Ammon's horn (tissue), 1 donor: ENCODE data around the gene EPHB6.

ENCODE experiments used
- DNase-seq: peaks from one replicate; pipeline ENCODE4 v3.0.0-alpha.2; 2016; ENCODE audit warnings: low spot score

EPHB6 gene

DNA sequence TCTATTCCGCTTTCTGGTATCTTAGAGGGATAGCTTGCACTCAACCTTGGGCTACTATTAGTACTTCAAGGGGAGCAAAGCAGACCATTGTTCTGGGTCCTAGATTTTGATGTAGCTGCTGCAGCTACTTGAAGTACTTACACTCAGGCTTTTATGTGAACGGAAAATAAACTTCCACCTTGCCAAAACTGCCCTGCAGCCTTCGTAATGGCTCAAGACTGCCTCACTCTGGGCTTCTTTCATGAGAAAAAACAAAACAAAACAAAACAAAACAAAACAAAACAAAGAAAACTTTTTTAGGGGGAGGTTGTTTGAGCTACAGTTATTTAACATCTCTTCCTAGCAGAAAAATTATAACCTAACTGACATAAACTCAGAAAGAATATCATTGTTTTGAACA, 19.4 kb upstream of the EPHB6 start:
- no peak for DNase-seq

DNA sequence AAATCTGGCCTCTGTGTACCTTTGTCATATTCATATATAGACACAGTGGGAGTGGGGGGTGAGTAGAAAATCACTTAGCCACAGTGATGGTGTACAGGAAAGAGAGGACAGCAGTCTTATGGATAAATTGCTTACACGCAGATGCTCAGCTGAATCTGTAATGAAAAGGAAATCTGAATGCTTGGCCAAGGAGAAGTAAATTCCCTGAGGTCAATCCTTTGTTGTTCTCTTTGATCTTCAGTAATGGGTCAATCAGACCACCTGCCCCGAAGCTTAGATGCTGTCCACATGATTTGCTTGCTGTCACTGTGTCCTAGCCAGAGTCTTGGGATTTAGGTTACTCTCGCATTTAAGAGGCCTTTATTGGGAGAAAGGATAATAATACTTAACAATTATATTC, 18.4 kb upstream of the EPHB6 start:
- DNase-seq: no peak

DNA sequence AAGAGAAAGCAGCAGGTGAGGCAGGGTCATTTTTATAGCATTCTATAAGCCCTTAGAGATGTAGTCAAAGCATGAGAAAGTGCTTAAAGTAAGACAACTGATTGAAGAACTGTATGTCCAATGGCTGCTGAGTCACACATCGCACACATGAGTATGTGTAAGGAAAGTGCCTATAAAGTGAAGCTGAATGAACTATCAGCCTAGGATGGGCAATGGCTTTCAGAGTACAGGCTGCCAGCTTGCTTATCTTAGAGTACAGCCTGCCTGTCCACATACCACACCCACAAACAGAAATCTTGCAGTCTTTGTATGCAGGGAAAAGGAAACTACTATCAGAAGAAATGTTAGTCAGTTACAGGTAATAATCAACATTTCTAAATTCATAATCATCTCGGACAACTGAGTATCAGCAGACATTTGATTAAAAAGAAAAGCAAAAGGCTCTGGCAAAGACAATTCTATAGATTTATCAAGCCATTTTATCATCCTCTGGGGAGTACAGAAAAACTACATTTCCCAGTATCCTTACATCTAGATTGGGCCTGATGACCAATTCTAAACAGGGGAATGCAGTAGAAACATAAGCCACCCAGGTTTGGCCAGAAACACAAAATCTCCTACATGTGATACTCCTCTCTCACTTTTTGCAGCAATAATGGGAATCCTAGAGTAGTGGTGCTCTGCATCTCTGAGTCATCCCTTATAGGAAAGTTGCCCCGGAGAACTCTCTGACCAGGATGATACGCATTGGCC, 16.2 kb upstream of the EPHB6 start:
- DNase-seq: no peak

DNA sequence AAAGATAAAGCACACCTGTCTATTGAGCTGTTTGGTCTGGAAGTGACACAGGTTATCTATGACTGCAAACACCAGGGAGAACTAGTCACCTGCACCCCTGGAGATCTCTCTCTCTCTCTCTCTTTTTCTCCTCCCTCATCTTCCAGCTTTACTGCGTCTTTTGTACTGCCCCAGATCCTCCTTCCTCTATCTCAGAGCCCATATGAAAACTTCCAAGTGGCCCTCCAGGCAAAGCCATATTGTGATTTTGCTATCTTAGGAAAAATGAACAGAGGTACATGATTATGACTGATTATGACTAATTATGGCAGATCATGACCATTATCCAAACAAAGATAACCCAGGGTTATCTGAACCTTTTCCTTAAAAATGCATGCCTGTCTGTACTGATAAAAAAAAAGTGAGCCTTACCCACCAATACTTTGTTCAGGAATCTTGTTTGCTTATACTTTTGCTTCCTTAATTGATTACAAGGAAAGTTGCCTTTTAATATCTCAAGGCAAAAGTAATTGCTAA, 12.6 kb upstream of the EPHB6 start:
- no peak for DNase-seq

DNA sequence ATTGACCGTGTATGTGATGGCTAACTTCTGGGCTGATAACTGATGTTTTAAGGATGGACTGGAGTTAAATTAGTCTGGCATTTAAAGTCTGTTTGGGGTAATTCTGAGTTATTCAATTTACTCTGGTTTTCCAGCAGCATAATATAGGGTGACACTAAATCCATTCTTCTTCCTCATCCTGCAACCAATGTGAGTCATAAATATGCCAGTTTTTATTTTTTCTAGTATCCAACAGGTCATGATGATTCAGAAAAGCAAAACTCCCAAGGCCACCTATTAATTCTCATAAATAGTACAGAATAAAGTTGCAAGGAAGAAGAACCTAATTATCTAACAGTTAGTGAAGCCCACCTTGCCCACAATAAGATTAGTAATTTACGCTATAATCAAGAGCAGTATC, 7.5 kb upstream of the EPHB6 start:
- no peak for DNase-seq

DNA sequence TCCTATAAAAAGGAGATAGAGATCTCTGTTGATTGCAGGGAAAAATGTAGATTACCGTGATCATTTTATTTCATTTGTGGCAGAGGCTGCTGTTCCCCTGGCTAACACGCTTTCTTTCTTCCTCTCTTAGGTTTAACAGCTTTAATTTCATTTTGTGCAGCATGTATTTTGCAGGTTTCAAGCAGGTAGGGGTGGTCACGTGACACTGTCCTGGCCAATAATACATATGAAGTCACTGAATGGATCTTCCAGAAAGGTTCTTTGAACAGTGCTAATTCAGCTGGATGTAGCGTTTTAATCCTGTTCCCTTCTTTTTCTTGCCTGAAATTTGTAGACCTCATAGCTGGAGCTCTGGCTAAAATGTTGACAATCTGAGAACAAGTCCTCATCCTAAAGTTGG, 3.6 kb upstream of the EPHB6 start:
- DNase-seq: no peak

DNA sequence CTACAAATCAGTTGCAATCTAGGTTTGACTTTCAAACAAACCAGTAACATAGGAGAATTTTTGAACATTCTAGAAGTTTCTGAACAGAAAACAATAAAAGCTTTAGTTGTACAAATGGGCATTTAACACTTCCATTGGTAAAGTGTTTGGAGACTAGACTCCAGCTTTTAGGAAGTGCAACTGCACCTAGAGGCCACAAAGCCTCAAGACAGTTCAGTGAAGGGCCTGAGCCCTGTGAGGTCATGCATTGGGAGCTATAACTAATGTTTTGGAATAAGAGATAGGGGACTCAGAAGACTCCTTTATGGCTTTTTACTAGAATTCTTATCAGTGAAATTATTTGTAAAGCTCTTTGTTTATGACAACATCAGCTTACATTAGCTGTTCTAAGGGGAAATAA, 3.0 kb upstream of the EPHB6 start:
- DNase-seq: no peak

DNA sequence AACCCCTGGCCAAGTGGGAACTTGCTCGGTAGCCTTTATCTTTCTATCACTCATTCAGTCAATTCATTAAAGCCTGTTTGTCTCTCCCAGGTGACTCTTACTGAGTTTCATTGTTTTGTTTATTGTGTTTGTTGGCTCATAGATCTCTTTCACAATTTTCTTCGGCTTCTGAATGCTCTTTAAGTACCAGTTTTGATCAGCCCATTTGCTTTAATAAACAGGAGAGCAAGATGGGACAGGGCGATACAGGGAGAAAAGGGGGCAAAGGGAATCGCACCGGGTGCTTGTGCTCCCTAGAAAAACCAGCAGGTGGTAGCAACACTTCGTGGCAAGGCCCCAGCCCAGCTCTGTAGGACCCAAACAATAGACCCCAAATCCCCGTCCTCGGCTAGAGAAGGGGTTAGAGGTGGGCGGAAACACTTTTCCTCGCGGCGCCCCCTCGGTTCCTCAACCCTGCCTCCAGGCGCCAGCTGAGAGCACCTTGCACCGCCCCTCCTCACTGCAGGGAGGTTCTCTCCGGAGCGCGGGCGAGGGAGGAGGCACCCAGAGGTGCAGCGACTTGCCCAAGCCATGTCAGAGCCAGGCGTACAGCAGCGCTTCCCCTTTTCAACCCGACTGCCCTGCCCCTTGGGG, 1.0 kb upstream of the EPHB6 start:
- DNase-seq: peak; percentile 75

DNA sequence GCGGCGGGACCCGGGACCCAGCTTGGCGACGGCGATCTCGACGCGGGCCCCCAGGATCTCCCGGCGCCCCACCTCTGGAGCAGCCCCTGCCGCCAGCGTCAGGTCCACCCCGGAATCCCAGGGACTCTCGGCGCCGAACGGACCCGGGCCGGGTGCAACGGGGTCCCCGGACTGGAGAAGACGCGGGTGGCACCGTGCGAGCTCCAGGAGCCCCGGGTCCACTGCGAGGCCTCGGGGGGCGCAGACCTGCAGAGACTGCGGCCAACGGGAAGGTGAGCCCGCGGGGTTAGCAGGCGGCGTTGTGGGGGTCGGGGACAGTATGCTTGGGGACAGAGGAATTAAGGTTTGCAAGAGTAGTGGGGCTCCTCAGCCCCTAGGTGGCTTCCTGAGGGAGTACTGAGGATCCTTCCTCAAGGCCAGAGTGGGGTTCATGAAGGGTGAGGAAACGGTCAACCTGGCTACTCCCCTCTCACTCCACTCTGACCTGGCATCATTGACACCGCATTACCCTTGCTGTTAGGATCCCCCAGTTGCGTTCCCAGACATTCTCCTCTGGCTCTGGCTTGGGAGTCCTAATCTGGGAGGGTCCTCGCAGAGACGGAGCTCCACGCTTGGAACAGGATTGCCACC, 353 bp downstream of the EPHB6 start:
- no peak for DNase-seq

DNA sequence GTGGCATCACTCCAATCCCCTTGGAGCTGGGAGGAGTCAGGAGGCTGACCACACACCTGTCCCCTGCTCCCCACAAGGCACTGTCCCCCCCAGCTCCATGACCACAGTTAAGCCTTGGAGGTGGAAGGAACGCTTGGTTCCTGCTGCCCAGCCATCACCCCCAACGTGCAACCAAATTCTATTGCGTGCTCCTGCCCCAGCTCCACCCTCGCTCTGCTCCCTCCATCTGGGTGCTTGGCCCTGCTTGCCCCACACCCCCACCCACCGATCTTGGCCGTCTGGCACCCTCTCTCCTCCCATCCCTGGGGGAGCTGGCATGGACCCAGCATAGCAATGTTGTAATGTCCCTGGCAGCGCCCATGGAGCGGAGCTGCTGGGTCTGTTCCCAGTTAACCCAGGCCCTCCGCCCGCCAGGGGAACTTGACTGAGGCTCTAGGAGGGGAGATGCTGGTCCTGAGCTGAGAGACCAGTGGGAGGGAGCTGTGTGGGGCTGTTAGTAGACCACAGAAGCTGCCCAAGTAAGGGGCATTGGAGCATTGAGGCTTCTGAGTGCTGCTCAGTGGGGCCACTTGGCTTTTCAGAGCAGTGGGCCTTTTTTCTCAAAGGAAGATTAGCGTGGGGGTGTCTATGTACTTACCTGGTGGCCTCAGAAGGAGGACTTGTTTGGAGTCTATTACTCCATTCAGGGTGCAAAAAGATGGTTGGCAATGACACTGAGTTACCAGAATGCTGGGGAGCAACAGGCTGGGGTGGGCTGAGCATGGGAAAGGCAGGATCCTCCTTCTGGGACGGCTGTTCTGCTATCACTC, 1.1 kb downstream of the EPHB6 start:
- no peak for DNase-seq

DNA sequence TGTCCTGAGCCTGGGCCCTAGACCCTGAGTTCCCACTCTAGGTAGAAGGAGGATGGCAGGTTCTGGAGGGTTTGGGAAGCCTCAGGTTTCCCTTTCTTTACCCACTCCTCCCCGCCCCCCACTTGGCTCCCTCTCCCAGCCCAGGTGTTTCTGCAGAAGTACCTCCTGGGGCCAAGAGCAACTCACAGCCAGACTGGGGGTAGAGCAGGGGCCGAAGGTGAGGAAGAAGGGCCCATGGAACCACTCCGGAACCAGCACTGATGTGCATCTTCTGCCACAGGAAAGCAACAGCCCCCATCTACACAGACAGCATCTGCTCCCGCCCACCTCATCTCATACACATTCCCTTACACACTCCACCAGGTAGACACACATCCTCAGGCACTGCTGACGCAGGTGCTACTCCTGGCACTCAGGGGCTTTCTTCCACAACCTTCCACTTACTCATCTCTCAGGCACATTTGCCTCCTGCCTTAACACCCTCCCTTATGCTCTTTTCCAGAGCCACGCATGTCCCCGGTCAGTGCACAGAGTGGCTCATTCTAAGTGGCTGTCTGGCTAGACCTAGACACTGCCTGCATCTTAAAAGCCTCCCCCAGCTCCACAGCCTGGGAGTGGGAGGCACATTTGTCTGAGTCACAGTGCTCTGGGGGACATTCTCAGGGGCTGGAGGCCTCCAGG, 1.8 kb downstream of the EPHB6 start:
- no peak for DNase-seq

DNA sequence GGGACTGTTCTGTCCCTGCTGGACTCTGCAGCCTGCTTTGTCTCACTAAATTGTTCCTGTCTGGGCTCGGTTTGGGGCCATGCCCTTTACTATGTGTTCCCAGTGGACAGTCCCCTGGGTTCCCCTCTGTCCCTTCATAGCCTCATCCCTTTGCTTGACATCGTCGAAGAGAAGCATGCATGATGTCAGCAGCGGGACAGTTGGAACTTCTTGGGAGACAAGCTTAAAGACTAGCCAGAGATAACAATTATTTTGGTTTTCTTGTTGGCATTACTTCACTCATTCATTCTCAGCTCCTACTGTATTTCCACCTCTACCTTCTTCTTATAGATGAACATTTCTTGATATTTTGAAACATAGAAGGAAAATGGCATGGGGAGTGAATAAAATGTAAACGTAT, 2.7 kb downstream of the EPHB6 start:
- DNase-seq: no peak

DNA sequence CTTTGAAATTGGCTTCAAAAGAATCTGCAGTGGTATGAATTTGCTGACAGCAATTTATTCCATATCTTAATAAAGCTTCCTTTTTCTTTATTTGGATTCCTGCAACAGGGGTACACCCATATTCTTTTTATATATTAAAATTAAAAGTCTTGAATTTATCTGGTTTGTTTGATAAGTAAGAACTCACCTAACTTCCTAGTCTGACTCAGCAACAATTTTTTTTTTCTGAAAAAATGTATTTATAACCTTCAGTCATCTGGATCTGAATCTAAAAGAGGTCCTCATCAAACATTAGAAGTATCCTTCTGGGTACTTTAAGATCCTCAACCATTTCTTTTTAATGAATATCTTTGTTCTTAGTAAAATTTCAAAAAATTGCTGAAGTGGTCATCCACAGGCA, 4.5 kb downstream of the EPHB6 start:
- no peak for DNase-seq

DNA sequence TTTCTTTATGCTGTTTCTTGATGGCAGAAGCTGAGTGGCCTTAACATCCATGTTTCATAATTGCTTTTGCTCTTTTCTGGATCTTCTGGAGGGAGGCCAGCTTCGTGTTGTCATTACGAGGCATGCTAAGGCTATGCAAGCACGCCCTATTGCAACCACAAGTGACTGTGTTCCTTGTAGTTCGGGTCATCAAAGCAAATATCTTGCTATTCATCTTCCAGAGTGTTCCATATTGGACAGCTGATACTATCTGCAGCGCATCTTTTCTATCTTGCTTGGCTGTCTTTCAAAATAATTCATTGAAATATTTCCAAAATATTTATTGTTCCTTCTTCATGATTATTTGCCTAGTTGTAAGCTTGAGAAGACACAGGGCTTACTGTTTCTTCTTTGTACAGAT, 5.0 kb downstream of the EPHB6 start:
- no peak for DNase-seq

DNA sequence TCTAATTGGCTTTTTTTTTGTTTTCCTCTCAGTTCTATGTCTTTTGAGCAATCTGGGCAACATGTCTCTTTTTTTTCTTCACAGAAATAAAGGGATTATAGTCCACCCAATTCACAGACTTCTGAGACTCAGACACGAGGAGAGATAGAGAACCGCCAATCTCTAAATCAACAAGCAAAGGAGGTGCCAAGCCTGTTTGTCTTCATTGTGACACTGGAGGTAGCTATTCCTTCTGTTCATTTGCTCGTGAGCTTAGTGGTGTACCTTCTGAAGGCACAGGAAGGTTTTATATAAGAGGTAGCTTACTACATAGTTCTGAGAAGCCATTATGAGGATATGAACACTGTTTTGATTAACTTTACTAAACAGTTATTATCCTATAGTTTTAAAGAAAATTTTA, 6.1 kb downstream of the EPHB6 start:
- DNase-seq: no peak

DNA sequence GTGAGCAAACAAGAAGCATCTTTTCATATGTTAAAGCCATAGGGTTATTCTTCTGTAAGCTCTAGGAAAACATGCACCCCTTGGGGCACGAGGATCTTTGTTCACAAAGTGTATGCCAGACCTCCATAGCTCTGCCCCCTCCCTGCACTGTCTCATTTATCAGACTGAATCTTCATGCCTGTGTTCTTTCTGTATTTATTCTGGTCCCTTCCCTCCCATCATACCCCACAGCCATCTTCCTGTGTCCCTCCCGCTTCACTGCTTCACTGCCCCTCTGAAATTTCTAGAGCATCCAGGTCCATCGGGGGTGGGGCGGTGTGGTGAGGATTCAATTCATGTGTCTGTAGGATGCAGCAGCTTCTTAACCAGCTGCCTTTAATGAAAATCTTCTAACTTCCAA, 7.5 kb downstream of the EPHB6 start:
- no peak for DNase-seq

DNA sequence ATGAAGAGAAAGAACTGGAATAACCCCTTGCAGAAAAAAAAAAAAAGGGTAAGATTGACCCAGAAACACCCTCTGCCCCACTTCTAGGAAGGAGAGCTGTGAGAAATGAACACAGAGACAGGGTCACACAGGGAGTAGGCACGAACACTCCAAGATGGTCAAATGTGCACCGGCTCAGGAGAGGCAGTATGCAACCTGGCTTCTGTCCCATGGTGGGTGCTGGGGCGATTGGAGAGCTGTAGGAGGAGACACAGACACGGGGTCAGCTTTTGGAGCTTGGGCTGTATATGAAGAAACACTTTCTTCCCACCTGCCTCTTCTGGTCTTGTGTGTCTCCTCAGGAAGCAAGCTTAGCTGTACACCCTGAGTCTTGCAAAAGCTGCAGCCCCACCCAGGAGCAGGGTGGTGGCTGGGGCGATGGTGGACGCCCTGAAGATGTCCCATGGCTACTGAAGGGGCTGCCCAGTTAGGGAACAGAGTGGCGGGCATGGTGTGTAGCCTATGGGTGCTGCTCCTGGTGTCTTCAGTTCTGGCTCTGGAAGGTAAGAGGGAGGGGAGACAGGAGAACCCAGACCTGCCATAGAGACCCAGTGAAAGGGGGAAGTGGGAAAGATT, 8.0 kb downstream of the EPHB6 start:
- DNase-seq: no peak

DNA sequence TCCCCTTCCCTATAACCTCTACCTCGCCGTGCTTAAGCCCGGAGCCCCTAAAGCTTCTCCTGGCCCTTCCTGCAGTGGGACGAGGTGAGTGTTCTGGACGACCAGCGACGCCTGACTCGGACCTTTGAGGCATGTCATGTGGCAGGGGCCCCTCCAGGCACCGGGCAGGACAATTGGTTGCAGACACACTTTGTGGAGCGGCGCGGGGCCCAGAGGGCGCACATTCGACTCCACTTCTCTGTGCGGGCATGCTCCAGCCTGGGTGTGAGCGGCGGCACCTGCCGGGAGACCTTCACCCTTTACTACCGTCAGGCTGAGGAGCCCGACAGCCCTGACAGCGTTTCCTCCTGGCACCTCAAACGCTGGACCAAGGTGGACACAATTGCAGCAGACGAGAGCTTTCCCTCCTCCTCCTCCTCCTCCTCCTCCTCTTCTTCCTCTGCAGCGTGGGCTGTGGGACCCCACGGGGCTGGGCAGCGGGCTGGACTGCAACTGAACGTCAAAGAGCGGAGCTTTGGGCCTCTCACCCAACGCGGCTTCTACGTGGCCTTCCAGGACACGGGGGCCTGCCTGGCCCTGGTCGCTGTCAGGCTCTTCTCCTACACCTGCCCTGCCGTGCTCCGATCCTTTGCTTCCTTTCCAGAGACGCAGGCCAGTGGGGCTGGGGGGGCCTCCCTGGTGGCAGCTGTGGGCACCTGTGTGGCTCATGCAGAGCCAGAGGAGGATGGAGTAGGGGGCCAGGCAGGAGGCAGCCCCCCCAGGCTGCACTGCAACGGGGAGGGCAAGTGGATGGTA, 9.2 kb downstream of the EPHB6 start:
- DNase-seq: no peak

DNA sequence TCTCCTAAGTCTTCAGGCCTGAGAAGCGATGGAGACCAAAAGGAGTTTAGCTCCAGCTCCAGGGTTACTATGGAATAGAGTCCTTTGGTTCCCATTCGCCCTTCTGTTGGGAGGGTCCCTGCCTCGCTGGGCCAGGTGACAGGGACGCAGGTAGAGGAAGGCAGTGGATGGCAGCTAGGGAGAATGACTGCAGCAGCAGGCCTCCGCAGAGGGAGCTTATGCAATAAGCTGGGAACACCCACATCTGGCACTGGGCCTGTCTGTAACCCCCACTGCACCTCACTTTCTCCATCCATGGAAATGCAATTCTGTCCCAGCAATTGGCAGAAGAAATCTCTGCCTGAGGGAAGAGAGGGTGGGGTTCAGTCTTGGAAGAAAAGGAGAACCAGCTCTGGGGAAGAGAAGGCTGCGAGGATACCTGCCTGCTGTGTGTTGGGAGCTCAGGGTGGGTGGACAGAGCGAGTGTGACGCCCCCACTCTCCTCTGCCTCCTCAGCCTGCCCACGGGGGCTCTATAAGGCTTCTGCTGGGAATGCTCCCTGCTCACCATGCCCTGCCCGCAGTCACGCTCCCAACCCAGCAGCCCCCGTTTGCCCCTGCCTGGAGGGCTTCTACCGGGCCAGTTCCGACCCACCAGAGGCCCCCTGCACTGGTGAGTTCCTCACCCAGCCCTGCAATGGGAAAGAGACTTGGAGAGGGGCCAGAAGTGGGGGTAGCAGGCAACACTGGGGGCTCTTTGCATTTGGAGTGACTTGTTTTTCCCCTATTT, 10.3 kb downstream of the EPHB6 start:
- no peak for DNase-seq

DNA sequence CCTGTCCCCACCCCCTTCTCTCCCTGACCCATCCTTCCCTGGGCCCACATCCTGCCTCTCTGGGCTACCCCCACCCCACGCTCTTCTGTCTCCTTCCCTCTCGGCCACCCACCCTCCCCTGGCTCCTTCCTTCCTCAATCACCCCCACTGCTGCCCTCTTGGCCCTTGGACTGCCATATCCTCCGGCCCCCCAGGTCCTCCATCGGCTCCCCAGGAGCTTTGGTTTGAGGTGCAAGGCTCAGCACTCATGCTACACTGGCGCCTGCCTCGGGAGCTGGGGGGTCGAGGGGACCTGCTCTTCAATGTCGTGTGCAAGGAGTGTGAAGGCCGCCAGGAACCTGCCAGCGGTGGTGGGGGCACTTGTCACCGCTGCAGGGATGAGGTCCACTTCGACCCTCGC, 10.9 kb downstream of the EPHB6 start:
- no peak for DNase-seq
